IMR-90 (cell line): Measurements from ENCODE around the gene CELSR1. TPM values are rescaled to one million over a fixed set of nuclear protein-coding genes. Genes with fewer than 3 reads are reported as not detected.

ENCODE experiments used
- ATAC-seq: fragments of 200-7000 bp; cut with Tn5 transposase; 2 replicates; pipeline ENCODE4 v1.9.1; 2020; ENCODE audit warnings: low read depth, mild to moderate bottlenecking, moderate library complexity
- BruUV-seq: library from RNA; stranded (reverse); fragments of 400-500 nt; replicated peaks from 2 replicates; lab custom pipeline; 2021; lab: Mats Ljungman, UMichigan
- CTCF ChIA-PET: fragments of 300-600 bp; formaldehyde crosslinking; extraction: SDS; loops from one replicate; lab custom pipeline; 2021; ENCODE audit warnings: antibody characterized with exemption; lab: Yijun Ruan, JAX
- POLR2A ChIA-PET: fragments of 300-600 bp; sonication (Branson Sonifier 250); formaldehyde crosslinking; loops from one replicate; lab custom pipeline; 2022; ENCODE audit warnings: antibody characterized with exemption; ENCODE audit not compliant: unreplicated experiment; lab: Charles Lee
- DNase-seq: peaks from one replicate; pipeline ENCODE4 v3.0.0; 2013
- H2AFZ ChIP-seq: replicated peaks from 2 replicates; pipeline ENCODE3; 2013; ENCODE audit warnings: low read length, mild to moderate bottlenecking; ENCODE audit not compliant: poor library complexity
- H2AK5ac ChIP-seq: 2 replicates; pipeline ENCODE4 v1.6.1; 2013; ENCODE audit warnings: low read depth, low read length, inconsistent platforms
- H2AK9ac ChIP-seq: replicated peaks from 2 replicates; pipeline ENCODE3; 2013; ENCODE audit warnings: mild to moderate bottlenecking, low read depth, low read length, moderate library complexity; ENCODE audit not compliant: poor library complexity
- H2BK120ac ChIP-seq: 2 replicates; pipeline ENCODE4 v1.6.1; 2013; ENCODE audit warnings: low read depth, low read length, inconsistent platforms
- H2BK15ac ChIP-seq: 3 replicates; pipeline ENCODE4 v1.6.1; 2013; ENCODE audit warnings: low read depth, low read length, inconsistent platforms
- H2BK20ac ChIP-seq: 2 replicates; pipeline ENCODE4 v1.6.1; 2013; ENCODE audit warnings: low read depth, mild to moderate bottlenecking, inconsistent platforms, low read length, moderate library complexity
- H2BK5ac ChIP-seq: 2 replicates; pipeline ENCODE4 v1.6.1; 2013; ENCODE audit warnings: mild to moderate bottlenecking, low read depth, low read length, inconsistent platforms; ENCODE audit not compliant: poor library complexity, severe bottlenecking
- H3K14ac ChIP-seq: replicated peaks from 2 replicates; pipeline ENCODE4 v1.6.1; 2013; ENCODE audit warnings: low read depth, low read length, inconsistent platforms
- H3K18ac ChIP-seq: 2 replicates; pipeline ENCODE4 v1.6.1; 2013; ENCODE audit warnings: low read depth, low read length, control low read depth
- H3K23ac ChIP-seq: 2 replicates; pipeline ENCODE4 v1.6.1; 2013; ENCODE audit warnings: low read depth, low read length, inconsistent platforms
- H3K27ac ChIP-seq: 2 replicates; pipeline ENCODE4 v1.5.1; 2013; ENCODE audit warnings: mild to moderate bottlenecking, control low read depth, low read length; ENCODE audit not compliant: insufficient read depth
- H3K27me3 ChIP-seq: 2 replicates; pipeline ENCODE4 v1.6.1; 2013; ENCODE audit warnings: low read length; ENCODE audit not compliant: control insufficient read depth, insufficient read depth
- H3K36me3 ChIP-seq: 2 replicates; pipeline ENCODE4 v1.6.1; 2013; ENCODE audit warnings: low read length, mixed read lengths; ENCODE audit not compliant: control insufficient read depth, insufficient read depth
- H3K4ac ChIP-seq: 2 replicates; pipeline ENCODE4 v1.6.1; 2013; ENCODE audit warnings: low read depth, low read length, inconsistent platforms
- H3K4me1 ChIP-seq: 2 replicates; pipeline ENCODE4 v1.6.1; 2013; ENCODE audit warnings: low read length, mixed read lengths; ENCODE audit not compliant: control insufficient read depth, insufficient read depth
- H3K4me2 ChIP-seq: 2 replicates; pipeline ENCODE4 v1.6.1; 2013; ENCODE audit warnings: low read depth, mild to moderate bottlenecking, control low read depth, low read length, moderate library complexity
- H3K4me3 ChIP-seq: 2 replicates; pipeline ENCODE4 v1.5.1; 2013; ENCODE audit warnings: low read depth, mild to moderate bottlenecking, control low read depth, low read length, moderate library complexity; ENCODE audit not compliant: insufficient read depth
- H3K56ac ChIP-seq: 2 replicates; pipeline ENCODE4 v1.6.1; 2013; ENCODE audit warnings: low read length, inconsistent platforms; ENCODE audit not compliant: insufficient read depth; ENCODE audit errors: extremely low read depth
- H3K79me1 ChIP-seq, 2 experiments: 2 replicates each; pipeline ENCODE4 v1.6.1; 2013; ENCODE audit warnings: low read length in 2 of 2, inconsistent platforms in 1 of 2, low read depth in 1 of 2
- H3K9ac ChIP-seq: 2 replicates; pipeline ENCODE4 v1.6.1; 2013; ENCODE audit warnings: low read depth, low read length, control low read depth
- H3K9me1 ChIP-seq: 2 replicates; pipeline ENCODE4 v1.6.1; 2013; ENCODE audit warnings: low read length, inconsistent platforms; ENCODE audit not compliant: insufficient read depth
- H3K9me3 ChIP-seq: 2 replicates; pipeline ENCODE4 v1.6.1; 2013; ENCODE audit warnings: low read length; ENCODE audit not compliant: control insufficient read depth, insufficient read depth
- H4K20me1 ChIP-seq: 2 replicates; pipeline ENCODE4 v1.6.1; 2013; ENCODE audit warnings: low read length, inconsistent platforms; ENCODE audit not compliant: insufficient read depth
- H4K5ac ChIP-seq: 2 replicates; pipeline ENCODE4 v1.6.1; 2013; ENCODE audit warnings: mild to moderate bottlenecking, low read depth, low read length, control low read depth
- H4K8ac ChIP-seq, 2 experiments: 2 replicates each; pipeline ENCODE4 v1.6.1; 2013; ENCODE audit warnings: low read depth in 2 of 2, low read length in 2 of 2, control low read depth in 1 of 2, inconsistent platforms in 1 of 2
- H4K91ac ChIP-seq: 2 replicates; pipeline ENCODE4 v1.6.1; 2013; ENCODE audit warnings: low read depth, low read length, inconsistent platforms; ENCODE audit not compliant: insufficient read depth
- RAD21 ChIP-seq: IDR thresholded peaks from 2 replicates; pipeline ENCODE4 v1.6.1; 2012; ENCODE audit warnings: low read length, improper control_type of control experiment
- WGBS, 2 experiments: methylation state at CpG; one replicate each; pipeline versions ENCODE4 v1.1.5 to v1.1.7; 2013; ENCODE audit warnings: missing lambda C conversion rate in 2 of 2; ENCODE audit not compliant: insufficient read length in 1 of 2; ENCODE audit errors: extremely low coverage in 2 of 2; 5-methylcytosine and 5-hydroxymethylcytosine counted together
- dilution Hi-C: fragments of 300-500 bp; cut with HindIII; formaldehyde crosslinking; loops from one replicate; pipeline ENCODE4 v1.14.3; 2018; ENCODE audit warnings: low sequenced_read_pairs; ENCODE audit not compliant: unreplicated experiment
- in situ Hi-C: fragments of 300-500 bp; cut with MboI; formaldehyde crosslinking; loops from 3 replicates; pipeline ENCODE4 v1.14.3; 2019; ENCODE audit warnings: low sequenced_read_pairs, inconsistent platforms, mixed read lengths
- intact Hi-C: fragments of 100-400 bp; cut with micrococcal nuclease; formaldehyde crosslinking; loops from 2 replicates; pipeline ENCODE4 v1.10.0; 2022
- polyA plus RNA-seq, 3 experiments: library from polyadenylated mRNA; depleted of rRNA; stranded (reverse); fragments of >200 nt; gene quantifications; 2 replicates each; pipeline ENCODE4 v1.2.3, GENCODE V29; 2012; ENCODE audit warnings: low replicate concordance in 1 of 3
- total RNA-seq: library from RNA; depleted of rRNA; stranded (reverse); fragments of >200 nt; gene quantifications from 2 replicates; pipeline ENCODE4 v1.2.3, GENCODE V29; 2012

The CELSR1 gene
- total and polyA plus RNA-seq, 2 of the 4 experiments (the other 2 are of a cell fraction) = 0.36 to 0.82 TPM

DNA sequence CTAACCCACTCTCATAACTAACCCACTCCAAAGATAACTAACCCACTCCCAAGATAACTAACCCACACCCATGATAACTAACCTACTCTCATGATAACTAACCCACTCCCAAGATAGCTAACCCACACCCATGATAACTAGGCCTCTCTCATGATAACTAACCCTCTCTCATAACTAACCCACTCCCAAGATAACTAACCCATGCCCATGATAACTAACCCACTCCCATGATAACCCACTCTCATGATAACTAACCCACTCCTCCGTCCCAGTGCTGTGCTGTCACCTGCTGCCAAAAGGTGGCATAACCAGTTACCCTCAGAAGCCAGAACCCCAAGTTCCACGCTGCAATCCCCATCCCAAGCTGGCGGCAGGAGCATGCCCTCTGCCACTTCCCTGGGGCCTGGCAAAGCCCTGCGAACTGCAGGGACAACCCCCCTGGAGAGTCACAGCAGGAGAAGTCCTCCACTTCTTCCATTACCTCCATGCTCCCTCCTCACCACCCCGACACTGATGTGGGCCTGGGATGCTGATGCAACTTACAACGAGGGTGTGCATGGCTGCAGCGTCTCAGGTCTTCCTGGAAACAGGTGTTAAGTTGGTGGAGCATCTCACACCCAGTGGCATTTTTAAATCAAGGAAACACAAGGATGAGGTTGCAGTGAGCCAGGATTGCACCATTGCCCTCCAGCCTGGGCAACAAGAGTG is 30.8 kb upstream of the CELSR1 start:
- no peak overlapping the region for H4K8ac ChIP-seq
- H2AFZ ChIP-seq = no peak overlapping the region
- no peak for DNase-seq
- no peaks in the 10 kb centered on the region for H3K9me1 ChIP-seq
- H3K18ac ChIP-seq = no peak overlapping the region
- no peak overlapping the region for H3K27ac ChIP-seq
- intact Hi-C loops (no loop called here), dilution Hi-C loops (no loop called here), in situ Hi-C loops (loop anchor here (10.0 kb wide), 1 partner anchor 1927 kb away; no protein-coding TSS in a partner anchor)
- H3K79me1 ChIP-seq = no peaks in the 10 kb centered on the region
- peak overlapping the region; percentile 8 for H2AK9ac ChIP-seq
- H3K4me2 ChIP-seq = no peak overlapping the region
- no peak overlapping the region for H3K4ac ChIP-seq
- H3K9ac ChIP-seq = no peak overlapping the region
- H3K27me3 ChIP-seq = peaks cover 1% of the 10 kb centered on the region; the same call in 1 of the 2 replicates
- H4K20me1 ChIP-seq = no peaks in the 10 kb centered on the region
- peaks cover 17% of the 10 kb centered on the region for H3K9me3 ChIP-seq
- TF ChIP-seq RAD21 = no peak
- POLR2A ChIA-PET = no interaction called here
- H3K4me1 ChIP-seq = peaks cover 5% of the 10 kb centered on the region; the same call in 1 of the 2 replicates
- no peak for ATAC-seq
- H3K36me3 ChIP-seq = no peaks in the 10 kb centered on the region
- CTCF ChIA-PET = no interaction called here
- no peak overlapping the region for H3K4me3 ChIP-seq
- 67% methylated on average over 1 of the region's 7 CpGs; no CpG with 5 or more reads in 1 of the 2 experiments for WGBS, 2 experiments
- no peak overlapping the region for H2BK5ac ChIP-seq
- H3K23ac ChIP-seq = no peak overlapping the region
- no peak overlapping the region for H2AK5ac ChIP-seq
- no peak overlapping the region for H2BK15ac ChIP-seq
- no TSS peak for BruUV-seq
- H2BK120ac ChIP-seq = no peak overlapping the region
- no peak overlapping the region for H2BK20ac ChIP-seq
- H4K91ac ChIP-seq = no peak overlapping the region
- H3K14ac ChIP-seq = no peak overlapping the region
- H4K5ac ChIP-seq = no peak overlapping the region
- no peak overlapping the region for H3K56ac ChIP-seq
